Measurements from ENCODE around the gene PAPPA. TPM values are rescaled to one million over a fixed set of nuclear protein-coding genes. Genes with fewer than 3 reads are reported as not detected.

Gene PAPPA
- total RNA-seq, 4 donors from 2014 or later, result 1.0 to 5.0 (median 2.8) TPM

- no peak overlapping the region for H3K4me3 ChIP-seq (replicated peaks in 1 of 3)
- WGBS, 2 donors, result 91 to 95% methylated on average over 5 of the region's 5 CpGs
- no peaks in the 10 kb centered on the region for H3K36me3 ChIP-seq
- DNase-seq, result no peak
- intact Hi-C loops (cut with DNase I), result no loop called here
- H3K27ac ChIP-seq, result no peak overlapping the region
- no peaks in the 10 kb centered on the region for H3K4me1 ChIP-seq
- no peaks in the 10 kb centered on the region for H3K27me3 ChIP-seq
- TF ChIP-seq CTCF (IDR thresholded peaks at IDR 0.05) (no peak), POLR2A (IDR thresholded peaks at IDR 0.05) (no peak)
- no peaks in the 10 kb centered on the region for H3K9me3 ChIP-seq
Measured at GRCh38 chr9:116394894-116395698, 241.5 kb downstream of the PAPPA start.

- Histone ChIP-seq H3K36me3 (no peaks in the 10 kb centered on the region), H3K27ac (no peak overlapping the region), H3K4me1 (no peaks in the 10 kb centered on the region), H3K4me3 (replicated peaks in 1 of 3) (no peak overlapping the region), H3K27me3 (no peaks in the 10 kb centered on the region), H3K9me3 (no peaks in the 10 kb centered on the region)
- DNase-seq, result no peak
- TF ChIP-seq POLR2A (IDR thresholded peaks at IDR 0.05) (no peak), CTCF (IDR thresholded peaks at IDR 0.05) (no peak)
- 94 to 97% methylated on average over 3 of the region's 3 CpGs for WGBS, 2 donors
- intact Hi-C loops (cut with DNase I), result no loop called here
Measured at GRCh38 chr9:116395699-116396037, 242.1 kb downstream of the PAPPA start.

- H3K36me3 ChIP-seq, result no peaks in the 10 kb centered on the region
- DNase-seq, result no peak
- no peaks in the 10 kb centered on the region for H3K4me1 ChIP-seq
- no peaks in the 10 kb centered on the region for H3K27me3 ChIP-seq
- intact Hi-C loops (cut with DNase I), result no loop called here
- no peaks in the 10 kb centered on the region for H3K9me3 ChIP-seq
- no peak overlapping the region for H3K27ac ChIP-seq
- no peak for TF ChIP-seq POLR2A (IDR thresholded peaks at IDR 0.05)
- no peak for TF ChIP-seq CTCF (IDR thresholded peaks at IDR 0.05)
- no peak overlapping the region for H3K4me3 ChIP-seq (replicated peaks in 1 of 3)
Measured at GRCh38 chr9:116403171-116403570, 249.6 kb downstream of the PAPPA start.

GRCh38 chr9:116404228-116404627, 250.6 kb downstream of the PAPPA start:
- no peak for DNase-seq
- TF ChIP-seq POLR2A (IDR thresholded peaks at IDR 0.05), result no peak
- no peak for TF ChIP-seq CTCF (IDR thresholded peaks at IDR 0.05)
- 89 to 96% methylated on average over 3 of the region's 3 CpGs for WGBS, 2 donors
- intact Hi-C loops (cut with DNase I), result no loop called here
- Histone ChIP-seq H3K27me3 (no peaks in the 10 kb centered on the region), H3K4me1 (no peaks in the 10 kb centered on the region), H3K4me3 (replicated peaks in 1 of 3) (no peak overlapping the region), H3K27ac (no peak overlapping the region), H3K9me3 (no peaks in the 10 kb centered on the region), H3K36me3 (no peaks in the 10 kb centered on the region)

- no peak for DNase-seq
- Histone ChIP-seq H3K27ac (no peak overlapping the region), H3K4me1 (no peaks in the 10 kb centered on the region), H3K27me3 (no peaks in the 10 kb centered on the region), H3K4me3 (replicated peaks in 1 of 3) (no peak overlapping the region), H3K9me3 (no peaks in the 10 kb centered on the region), H3K36me3 (no peaks in the 10 kb centered on the region)
- intact Hi-C loops (cut with DNase I), result no loop called here
- WGBS, 2 donors, result 85 to 89% methylated on average over 1 of the region's 1 CpG
- TF ChIP-seq POLR2A (IDR thresholded peaks at IDR 0.05) (no peak), CTCF (IDR thresholded peaks at IDR 0.05) (no peak)
Measured at GRCh38 chr9:116405321-116405720, 251.7 kb downstream of the PAPPA start.
